Left ventricle myocardium inferior (tissue), 1 donor: ENCODE results near the gene TPP2. TPM values are rescaled to one million over a fixed set of nuclear protein-coding genes. Genes with fewer than 3 reads are reported as not detected.

Source experiments
- DNase-seq: peaks from one replicate; pipeline ENCODE4 v3.0.0-alpha.2; 2020
- H3K27ac ChIP-seq: fragments of 200-600 bp; replicated peaks from 2 replicates; pipeline ENCODE4 v1.8.0; 2021
- H3K27me3 ChIP-seq: fragments of 200-600 bp; 2 replicates; pipeline ENCODE4 v1.8.0; 2021; ENCODE audit warnings: low read depth
- H3K36me3 ChIP-seq: fragments of 200-600 bp; 2 replicates; pipeline ENCODE4 v1.8.0; 2021
- H3K4me1 ChIP-seq: fragments of 200-600 bp; 2 replicates; pipeline ENCODE4 v1.8.0; 2021
- H3K4me3 ChIP-seq: fragments of 200-600 bp; 2 replicates; pipeline ENCODE4 v1.8.0; 2021; ENCODE audit warnings: mild to moderate bottlenecking, moderate library complexity
- H3K9me3 ChIP-seq: fragments of 200-600 bp; replicated peaks from 2 replicates; pipeline ENCODE4 v1.8.0; 2021
- CTCF ChIP-seq: fragments of 200-600 bp; IDR thresholded peaks from 2 replicates; pipeline ENCODE4 v1.8.0; 2021; ENCODE audit warnings: antibody characterized with exemption, mild to moderate bottlenecking, borderline replicate concordance
- intact Hi-C: fragments of 100-400 bp; cut with micrococcal nuclease; formaldehyde crosslinking; loops from one replicate; pipeline ENCODE4 v1.11.0; 2022
- total RNA-seq: library from RNA; stranded (reverse); fragmentation: NEBNext Ultra II Directional; extraction: Animal tissue kit (Norgen Biotek cat#: 25700); gene quantifications from one replicate; pipeline ENCODE4 v1.2.1, GENCODE V29; 2021
- donor health status: DM: no; HTN: yes; CAD: no; lungs with severe emphysema.

TPP2 gene
- total RNA-seq, 1 donor from 2014 or later, result 29.0 TPM

GRCh38 chr13:102697264-102697663 lies 100.5 kb downstream of the TPP2 start:
- H3K27me3 ChIP-seq, result peaks cover 18% of the 10 kb centered on the region
- TF ChIP-seq CTCF, result no peak
- H3K9me3 ChIP-seq, result peaks cover 13% of the 10 kb centered on the region
- H3K4me1 ChIP-seq, result peaks cover 17% of the 10 kb centered on the region
- H3K27ac ChIP-seq, result no peak overlapping the region
- no peak overlapping the region for H3K4me3 ChIP-seq
- no peaks in the 10 kb centered on the region for H3K36me3 ChIP-seq
- DNase-seq, result no peak
- intact Hi-C loops, result no loop called here

- peaks cover 13% of the 10 kb centered on the region for H3K9me3 ChIP-seq
- H3K27me3 ChIP-seq, result peaks cover 13% of the 10 kb centered on the region
- H3K4me1 ChIP-seq, result peaks cover 17% of the 10 kb centered on the region
- no peaks in the 10 kb centered on the region for H3K36me3 ChIP-seq
- no peak overlapping the region for H3K27ac ChIP-seq
- no peak for DNase-seq
- intact Hi-C loops, result no loop called here
- TF ChIP-seq CTCF, result no peak
- H3K4me3 ChIP-seq, result no peak overlapping the region
Observed at GRCh38 chr13:102697929-102698648, 101.3 kb downstream of the TPP2 start.

- no peak for DNase-seq
- intact Hi-C loops, result no loop called here
- H3K27me3 ChIP-seq, result peaks cover 8% of the 10 kb centered on the region
- H3K9me3 ChIP-seq, result peaks cover 13% of the 10 kb centered on the region
- H3K4me3 ChIP-seq, result no peak overlapping the region
- peaks cover 17% of the 10 kb centered on the region for H3K4me1 ChIP-seq
- no peak overlapping the region for H3K27ac ChIP-seq
- no peaks in the 10 kb centered on the region for H3K36me3 ChIP-seq
- TF ChIP-seq CTCF, result no peak
Observed at GRCh38 chr13:102698649-102698980, 101.8 kb downstream of the TPP2 start.

- H3K27ac ChIP-seq, result no peak overlapping the region
- H3K27me3 ChIP-seq, result peaks cover 3% of the 10 kb centered on the region
- no peak for TF ChIP-seq CTCF
- no peak for DNase-seq
- peaks cover 17% of the 10 kb centered on the region for H3K4me1 ChIP-seq
- peaks cover 13% of the 10 kb centered on the region for H3K9me3 ChIP-seq
- H3K4me3 ChIP-seq, result no peak overlapping the region
- intact Hi-C loops, result no loop called here
- no peaks in the 10 kb centered on the region for H3K36me3 ChIP-seq
Observed at GRCh38 chr13:102699504-102699903, 102.7 kb downstream of the TPP2 start.

GRCh38 chr13:102700088-102701031 lies 103.6 kb downstream of the TPP2 start:
- H3K9me3 ChIP-seq, result peaks cover 13% of the 10 kb centered on the region
- peaks cover 13% of the 10 kb centered on the region for H3K4me1 ChIP-seq
- no peak overlapping the region for H3K4me3 ChIP-seq
- intact Hi-C loops, result no loop called here
- peak overlapping the region; percentile 46 for H3K27ac ChIP-seq
- TF ChIP-seq CTCF, result no peak
- no peaks in the 10 kb centered on the region for H3K27me3 ChIP-seq
- DNase-seq, result no peak
- H3K36me3 ChIP-seq, result no peaks in the 10 kb centered on the region
